ENCODE results near the gene CRIM1. TPM values are rescaled to one million over a fixed set of nuclear protein-coding genes. Genes with fewer than 3 reads are reported as not detected.

Gene CRIM1
- total RNA-seq, 4 donors from 2014 or later, result 16.4 to 107 (median 29.9) TPM

DNA sequence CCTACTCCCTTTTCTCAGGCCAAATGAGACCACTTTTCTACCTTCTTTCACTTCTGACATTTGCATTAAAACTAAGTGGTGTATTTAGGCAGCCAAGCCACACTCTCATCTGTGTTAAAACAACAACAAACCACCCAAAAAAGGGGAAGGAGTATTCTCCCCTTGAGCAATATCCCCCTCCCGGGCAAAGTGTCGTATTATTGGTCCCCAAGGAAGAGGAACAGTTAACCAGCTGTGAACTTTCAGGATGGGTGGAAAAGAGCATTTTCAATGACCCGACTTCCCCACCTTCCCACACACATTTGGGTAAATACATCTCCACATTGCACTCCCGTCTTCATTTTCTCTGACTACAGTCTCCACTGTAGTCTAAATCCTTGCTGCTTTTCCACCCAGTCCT lies 198.1 kb downstream of the CRIM1 start:
- TF ChIP-seq, protein P1, sequence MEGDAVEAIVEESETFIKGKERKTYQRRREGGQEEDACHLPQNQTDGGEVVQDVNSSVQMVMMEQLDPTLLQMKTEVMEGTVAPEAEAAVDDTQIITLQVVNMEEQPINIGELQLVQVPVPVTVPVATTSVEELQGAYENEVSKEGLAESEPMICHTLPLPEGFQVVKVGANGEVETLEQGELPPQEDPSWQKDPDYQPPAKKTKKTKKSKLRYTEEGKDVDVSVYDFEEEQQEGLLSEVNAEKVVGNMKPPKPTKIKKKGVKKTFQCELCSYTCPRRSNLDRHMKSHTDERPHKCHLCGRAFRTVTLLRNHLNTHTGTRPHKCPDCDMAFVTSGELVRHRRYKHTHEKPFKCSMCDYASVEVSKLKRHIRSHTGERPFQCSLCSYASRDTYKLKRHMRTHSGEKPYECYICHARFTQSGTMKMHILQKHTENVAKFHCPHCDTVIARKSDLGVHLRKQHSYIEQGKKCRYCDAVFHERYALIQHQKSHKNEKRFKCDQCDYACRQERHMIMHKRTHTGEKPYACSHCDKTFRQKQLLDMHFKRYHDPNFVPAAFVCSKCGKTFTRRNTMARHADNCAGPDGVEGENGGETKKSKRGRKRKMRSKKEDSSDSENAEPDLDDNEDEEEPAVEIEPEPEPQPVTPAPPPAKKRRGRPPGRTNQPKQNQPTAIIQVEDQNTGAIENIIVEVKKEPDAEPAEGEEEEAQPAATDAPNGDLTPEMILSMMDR (IDR thresholded peaks at IDR 0.05), result no peak
- TF ChIP-seq POLR2A (IDR thresholded peaks at IDR 0.05), result no peak
- intact Hi-C loops (cut with DNase I), result no loop called here
- H3K4me1 ChIP-seq, result no peaks in the 10 kb centered on the region
- no peaks in the 10 kb centered on the region for H3K27me3 ChIP-seq
- H3K36me3 ChIP-seq, result peaks cover 0 to 75% (median 13%) of the 10 kb centered on the region in 3 donors
- peak overlapping the region in 1 of 4 donors; percentile 11 for H3K27ac ChIP-seq
- 48 to 72% methylated on average over 4 of the region's 4 CpGs for WGBS, 2 donors
- no peaks in the 10 kb centered on the region for H3K9me3 ChIP-seq
- H3K4me3 ChIP-seq, result no peak overlapping the region
- no peak for DNase-seq

DNA sequence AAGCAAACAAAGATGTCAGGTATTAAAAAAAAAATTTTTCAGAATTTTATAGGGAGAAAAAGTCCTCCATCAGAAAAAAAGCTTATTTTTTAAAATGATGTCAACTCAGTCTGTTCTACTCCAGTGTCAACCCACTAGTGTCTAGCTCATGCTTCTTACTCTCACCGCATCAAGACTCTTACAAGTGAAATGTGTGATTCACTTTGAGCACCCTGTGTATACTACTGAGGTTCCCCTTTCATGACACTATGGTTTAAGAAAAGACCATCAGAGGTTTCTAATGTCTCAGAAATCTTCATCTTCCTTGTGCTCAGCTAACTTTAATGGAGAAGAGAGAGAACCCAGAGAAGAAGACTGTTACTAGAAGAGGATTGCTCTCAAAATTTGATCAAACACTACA lies 199.0 kb downstream of the CRIM1 start:
- Histone ChIP-seq H3K27me3 (no peaks in the 10 kb centered on the region), H3K27ac (no peak overlapping the region), H3K4me3 (no peak overlapping the region), H3K9me3 (no peaks in the 10 kb centered on the region), H3K36me3 (peaks cover 0 to 70% (median 8%) of the 10 kb centered on the region in 3 donors), H3K4me1 (no peaks in the 10 kb centered on the region)
- DNase-seq, result no peak
- intact Hi-C loops (cut with DNase I), result no loop called here
- WGBS, 2 donors, result 58 to 90% methylated on average over 1 of the region's 1 CpG
- no peak for TF ChIP-seq POLR2A (IDR thresholded peaks at IDR 0.05)
- TF ChIP-seq, protein P1 (IDR thresholded peaks at IDR 0.05), result no peak

DNA sequence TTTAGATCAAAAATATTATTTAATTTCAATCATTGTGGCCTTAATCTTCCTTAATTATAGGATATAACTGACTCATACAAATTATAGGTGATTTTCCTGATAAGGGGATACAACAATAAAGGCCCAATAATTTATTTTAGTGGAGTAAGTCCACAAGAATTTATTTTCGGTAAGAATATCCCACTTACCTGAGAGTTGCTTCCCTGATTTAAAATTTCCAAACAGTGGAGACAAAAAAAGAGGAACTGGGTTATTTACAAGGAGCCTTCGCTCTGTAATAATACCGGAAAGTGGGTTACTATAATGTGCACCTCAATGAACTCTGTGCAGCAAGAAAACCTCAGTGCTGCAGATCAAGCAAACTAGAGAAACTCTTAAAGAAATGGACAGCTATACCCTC lies 200.2 kb downstream of the CRIM1 start:
- H3K27ac ChIP-seq, result peak overlapping the region in 1 of 4 donors; percentile 29
- intact Hi-C loops (cut with DNase I), result no loop called here
- 92 to 95% methylated on average over 3 of the region's 3 CpGs for WGBS, 2 donors
- TF ChIP-seq POLR2A (IDR thresholded peaks at IDR 0.05), result no peak
- TF ChIP-seq, protein P1 (IDR thresholded peaks at IDR 0.05), result no peak
- no peak overlapping the region for H3K4me3 ChIP-seq
- H3K4me1 ChIP-seq, result peaks cover 0 to 1% (median 0%) of the 10 kb centered on the region in 3 donors
- no peaks in the 10 kb centered on the region for H3K9me3 ChIP-seq
- no peak for DNase-seq
- peaks cover 0 to 69% (median 4%) of the 10 kb centered on the region in 3 donors for H3K36me3 ChIP-seq
- no peaks in the 10 kb centered on the region for H3K27me3 ChIP-seq

DNA sequence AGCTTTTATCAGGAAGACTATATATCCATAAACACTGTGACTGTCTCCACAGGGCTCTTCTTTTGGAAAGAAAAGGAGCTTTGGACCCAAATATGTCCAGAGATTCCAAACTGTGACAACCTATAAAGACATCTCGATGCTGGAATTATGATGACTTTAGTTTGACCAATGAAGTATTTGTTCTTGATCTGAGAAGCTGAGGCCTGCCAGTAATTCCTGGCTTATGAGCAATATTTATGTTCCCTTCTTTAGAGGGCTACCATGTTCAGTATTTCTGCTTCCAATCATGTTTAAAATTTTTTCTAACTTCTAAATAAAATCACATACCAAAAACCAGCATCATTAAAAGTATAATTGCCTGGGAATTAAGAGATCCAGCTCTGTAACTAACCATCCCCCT lies 201.3 kb downstream of the CRIM1 start:
- Histone ChIP-seq H3K36me3 (peaks cover 0 to 60% (median 1%) of the 10 kb centered on the region in 3 donors), H3K27me3 (no peaks in the 10 kb centered on the region), H3K4me3 (no peak overlapping the region), H3K9me3 (no peaks in the 10 kb centered on the region), H3K4me1 (peaks cover 0 to 12% (median 2%) of the 10 kb centered on the region in 3 donors), H3K27ac (peak overlapping the region in 1 of 4 donors; percentile 29)
- intact Hi-C loops (cut with DNase I), result no loop called here
- DNase-seq, result no peak
- 57 to 58% methylated on average over 1 of the region's 1 CpG for WGBS, 2 donors
- TF ChIP-seq POLR2A (IDR thresholded peaks at IDR 0.05), result no peak
- TF ChIP-seq, protein P1 (IDR thresholded peaks at IDR 0.05), result no peak

DNA sequence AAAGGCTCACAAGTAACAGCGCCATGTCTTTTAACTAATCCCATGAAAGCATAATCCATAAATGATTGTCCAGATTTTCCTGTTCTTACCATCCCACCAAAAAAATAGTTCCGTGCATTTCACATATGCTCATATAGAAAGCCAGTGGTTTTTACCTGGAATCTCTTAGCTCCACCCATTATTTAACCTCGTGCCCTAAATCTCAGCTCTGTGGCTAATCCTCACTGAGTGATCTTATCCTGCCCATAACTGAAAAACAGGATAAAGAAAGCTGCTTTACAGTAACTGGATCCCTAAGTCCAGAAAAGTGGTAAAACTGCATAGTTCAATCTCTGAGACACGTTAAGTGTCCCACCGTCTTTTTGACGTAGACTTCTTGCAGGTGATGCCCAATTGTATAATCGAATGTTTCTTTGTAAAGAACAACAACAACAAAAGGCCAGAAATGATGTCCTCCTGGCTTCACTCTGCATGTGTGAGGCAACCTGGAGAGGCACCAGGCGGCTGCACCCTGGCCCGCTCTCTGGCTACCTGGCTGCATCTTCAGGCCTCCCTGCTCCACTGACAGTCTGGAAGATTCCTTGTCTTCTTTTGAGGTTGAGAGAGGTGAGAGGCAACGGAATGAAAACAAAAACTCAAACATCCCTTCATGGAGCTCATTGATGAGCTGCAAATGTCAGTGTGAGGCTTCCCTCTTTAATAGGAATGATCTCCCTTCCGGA lies 203.8 kb downstream of the CRIM1 start:
- TF ChIP-seq, protein P1 (IDR thresholded peaks at IDR 0.05), result no peak
- no peak for TF ChIP-seq POLR2A (IDR thresholded peaks at IDR 0.05)
- intact Hi-C loops (cut with DNase I), result no loop called here
- Histone ChIP-seq H3K4me1 (peaks cover 0 to 28% (median 23%) of the 10 kb centered on the region in 3 donors), H3K4me3 (no peak overlapping the region), H3K9me3 (no peaks in the 10 kb centered on the region), H3K27me3 (no peaks in the 10 kb centered on the region), H3K27ac (no peak overlapping the region), H3K36me3 (peaks cover 0 to 36% (median 0%) of the 10 kb centered on the region in 3 donors)
- 85 to 95% methylated on average over 11 of the region's 11 CpGs for WGBS, 2 donors
- no peak for DNase-seq
